ENCODE measurements around the gene EIF4E3. TPM values are rescaled to one million over a fixed set of nuclear protein-coding genes. Genes with fewer than 3 reads are reported as not detected.
A peak's percentile ranks its signal among the peaks of the same experiment; 100 is the strongest.

The EIF4E3 gene
- total RNA-seq, 1 donor from 2014 or later = 18.2 TPM

- Histone ChIP-seq H3K4me3 (peak overlapping the region; percentile 15), H3F3A (ENCODE audit: low read depth) (peaks cover 15% of the 10 kb centered on the region), H3K79me2 (ENCODE audit: low read depth) (no peaks in the 10 kb centered on the region), H3K9ac (no peak overlapping the region), H3K36me3 (no peaks in the 10 kb centered on the region), H3K9me3 (ENCODE audit: low read depth) (no peaks in the 10 kb centered on the region), H4K20me1 (ENCODE audit: low read depth) (no peaks in the 10 kb centered on the region), H3K4me2 (peak overlapping the region; percentile 49), H3K4me1 (peaks cover 23% of the 10 kb centered on the region), H2AFZ (replicated peaks) (no peak overlapping the region), H3K27ac (peak overlapping the region; percentile 36), H3K27me3 (no peaks in the 10 kb centered on the region)
- Mint-ChIP-seq H3K4me1 (peaks cover 3% of the 10 kb centered on the region), H3K27me3 (ENCODE audit: insufficient read depth, low read depth) (no peaks in the 10 kb centered on the region), H3K9me3 (peaks cover 3% of the 10 kb centered on the region), H3K4me3 (no peak overlapping the region), H3K27ac (no peak overlapping the region), H3K36me3 (peaks cover 3% of the 10 kb centered on the region)
- TF ChIP-seq CTCF (IDR thresholded peaks at IDR 0.05) = no peak
- no peak for TF ChIP-seq EZH2phosphoT487 (IDR thresholded peaks at IDR 0.05)
- DNase-seq (ENCODE audit: low spot score) = no peak
Observed at GRCh38 chr3:71684046-71684756, 41.0 kb downstream of the EIF4E3 start.

GRCh38 chr3:71681224-71681668 lies 44.0 kb downstream of the EIF4E3 start:
- Mint-ChIP-seq H3K9me3 (no peaks in the 10 kb centered on the region), H3K36me3 (no peaks in the 10 kb centered on the region), H3K27me3 (ENCODE audit: insufficient read depth, low read depth) (no peaks in the 10 kb centered on the region), H3K27ac (no peak overlapping the region), H3K4me1 (peaks cover 6% of the 10 kb centered on the region), H3K4me3 (no peak overlapping the region)
- no peaks in the 10 kb centered on the region for H4K20me1 ChIP-seq (ENCODE audit: low read depth)
- no peak overlapping the region for H3K9ac ChIP-seq
- peak; percentile 71 for DNase-seq (ENCODE audit: low spot score)
- H3K9me3 ChIP-seq (ENCODE audit: low read depth) = no peaks in the 10 kb centered on the region
- H3K27me3 ChIP-seq = no peaks in the 10 kb centered on the region
- H3K36me3 ChIP-seq = no peaks in the 10 kb centered on the region
- H3K79me2 ChIP-seq (ENCODE audit: low read depth) = no peaks in the 10 kb centered on the region
- peaks cover 31% of the 10 kb centered on the region for H3K4me1 ChIP-seq
- peaks cover 15% of the 10 kb centered on the region for H3F3A ChIP-seq (ENCODE audit: low read depth)
- H3K27ac ChIP-seq = no peak overlapping the region
- no peak overlapping the region for H3K4me3 ChIP-seq
- no peak overlapping the region for H3K4me2 ChIP-seq
- no peak overlapping the region for H2AFZ ChIP-seq (replicated peaks)
- TF ChIP-seq EZH2 (IDR thresholded peaks at IDR 0.05) (no peak), CTCF (IDR thresholded peaks at IDR 0.05) (peak; percentile 92)

- H3K36me3 ChIP-seq = no peaks in the 10 kb centered on the region
- peaks cover 6% of the 10 kb centered on the region for H3K4me1 Mint-ChIP-seq
- H3K27ac ChIP-seq = no peak overlapping the region
- no peaks in the 10 kb centered on the region for H3K9me3 ChIP-seq (ENCODE audit: low read depth)
- no peaks in the 10 kb centered on the region for H3K79me2 ChIP-seq (ENCODE audit: low read depth)
- no peak overlapping the region for H3K4me2 ChIP-seq
- H3K4me3 ChIP-seq = no peak overlapping the region
- H3F3A ChIP-seq (ENCODE audit: low read depth) = peaks cover 15% of the 10 kb centered on the region
- no peaks in the 10 kb centered on the region for H4K20me1 ChIP-seq (ENCODE audit: low read depth)
- no peak overlapping the region for H3K4me3 Mint-ChIP-seq
- no peak overlapping the region for H2AFZ ChIP-seq (replicated peaks)
- TF ChIP-seq EZH2phosphoT487 (IDR thresholded peaks at IDR 0.05) = no peak
- TF ChIP-seq EZH2 (IDR thresholded peaks at IDR 0.05) = no peak
- TF ChIP-seq CTCF (IDR thresholded peaks at IDR 0.05) = no peak
- H3K9ac ChIP-seq = no peak overlapping the region
- no peaks in the 10 kb centered on the region for H3K36me3 Mint-ChIP-seq
- H3K27me3 ChIP-seq = no peaks in the 10 kb centered on the region
- H3K27me3 Mint-ChIP-seq (ENCODE audit: insufficient read depth, low read depth) = no peaks in the 10 kb centered on the region
- H3K9me3 Mint-ChIP-seq = no peaks in the 10 kb centered on the region
- H3K27ac Mint-ChIP-seq = no peak overlapping the region
- no peak for DNase-seq (ENCODE audit: low spot score)
- H3K4me1 ChIP-seq = peaks cover 31% of the 10 kb centered on the region
Observed at GRCh38 chr3:71680603-71681002, 44.6 kb downstream of the EIF4E3 start.
